Activated CD4-positive, alpha-beta T cell treated with anti-CD3 and anti-CD28 coated beads, Interleukin-2, amount 10 ng/mL, durations not matched to agents 24 days and 14 days (primary cell): ENCODE results near the gene SLC35E3. TPM values are rescaled to one million over a fixed set of nuclear protein-coding genes. Genes with fewer than 3 reads are reported as not detected.
A peak's percentile ranks its signal among the peaks of the same experiment; 100 is the strongest.
"Not testable (repeated sequence)": the region's sequence is repeated elsewhere in the genome, so short reads cannot be mapped to it uniquely, and the experiment has no call there.

Source experiments
- DNase-seq: peaks from one replicate; pipeline ENCODE4 v3.0.0; 2022
- H3K27ac Mint-ChIP-seq: one replicate; pipeline ENCODE4 v1.8.0; 2022; ENCODE audit warnings: mild to moderate bottlenecking, mixed read lengths
- H3K27me3 Mint-ChIP-seq: one replicate; pipeline ENCODE4 v1.8.0; 2022; ENCODE audit warnings: mixed read lengths
- H3K36me3 Mint-ChIP-seq: one replicate; pipeline ENCODE4 v1.8.0; 2022; ENCODE audit warnings: low read depth, mild to moderate bottlenecking, mixed read lengths
- H3K4me1 Mint-ChIP-seq: one replicate; pipeline ENCODE4 v1.8.0; 2021; ENCODE audit warnings: mixed read lengths
- H3K4me3 Mint-ChIP-seq: one replicate; pipeline ENCODE4 v1.8.0; 2022; ENCODE audit warnings: mild to moderate bottlenecking, moderate library complexity, mixed read lengths
- H3K9me3 Mint-ChIP-seq: one replicate; pipeline ENCODE4 v1.8.0; 2021; ENCODE audit warnings: mixed read lengths
- intact Hi-C: fragments of 100-400 bp; cut with micrococcal nuclease; formaldehyde crosslinking; loops from one replicate; pipeline ENCODE4 v1.15.1; 2023
- total RNA-seq: library from RNA; stranded (reverse); gene quantifications from 2 replicates; pipeline ENCODE4 v1.2.3, GENCODE V29; 2022

The SLC35E3 gene
- total RNA-seq, 1 donor from 2014 or later: 4.2 TPM

GRCh38 chr12:68819481-68819880, 73.5 kb downstream of the SLC35E3 start:
- Mint-ChIP-seq H3K4me1 (peaks cover 28% of the 10 kb centered on the region), H3K36me3 (peaks cover 63% of the 10 kb centered on the region)
- H3K27ac Mint-ChIP-seq, intact Hi-C loops, H3K9me3 Mint-ChIP-seq, H3K27me3 Mint-ChIP-seq, H3K4me3 Mint-ChIP-seq: not testable (repeated sequence)
- peak; percentile 48 for DNase-seq

- H3K9me3 Mint-ChIP-seq: no peaks in the 10 kb centered on the region
- H3K36me3 Mint-ChIP-seq: peaks cover 66% of the 10 kb centered on the region
- peaks cover 23% of the 10 kb centered on the region for H3K4me1 Mint-ChIP-seq
- peak; percentile 56 for DNase-seq
- H3K27ac Mint-ChIP-seq: peak overlapping the region; percentile 81
- H3K4me3 Mint-ChIP-seq: peak overlapping the region; percentile 24
- intact Hi-C loops: no loop called here
- H3K27me3 Mint-ChIP-seq: no peaks in the 10 kb centered on the region
Measured at GRCh38 chr12:68821357-68822188, 75.6 kb downstream of the SLC35E3 start.

- no peaks in the 10 kb centered on the region for H3K27me3 Mint-ChIP-seq
- intact Hi-C loops: no loop called here
- H3K4me1 Mint-ChIP-seq: peaks cover 28% of the 10 kb centered on the region
- peaks cover 70% of the 10 kb centered on the region for H3K36me3 Mint-ChIP-seq
- peak; percentile 45 for DNase-seq
- peak overlapping the region; percentile 10 for H3K4me3 Mint-ChIP-seq
- H3K9me3 Mint-ChIP-seq: no peaks in the 10 kb centered on the region
- H3K27ac Mint-ChIP-seq: no peak overlapping the region
Measured at GRCh38 chr12:68823696-68824095, 77.7 kb downstream of the SLC35E3 start.

- H3K36me3 Mint-ChIP-seq: peaks cover 67% of the 10 kb centered on the region
- no peaks in the 10 kb centered on the region for H3K9me3 Mint-ChIP-seq
- intact Hi-C loops: no loop called here
- no peak overlapping the region for H3K4me3 Mint-ChIP-seq
- peak; percentile 40 for DNase-seq
- H3K27me3 Mint-ChIP-seq: no peaks in the 10 kb centered on the region
- H3K4me1 Mint-ChIP-seq: peaks cover 26% of the 10 kb centered on the region
- no peak overlapping the region for H3K27ac Mint-ChIP-seq
Measured at GRCh38 chr12:68824131-68824530, 78.2 kb downstream of the SLC35E3 start.

GRCh38 chr12:68824597-68825250, 78.7 kb downstream of the SLC35E3 start:
- Mint-ChIP-seq H3K27ac (peak overlapping the region; percentile 45), H3K4me3 (no peak overlapping the region), H3K27me3 (no peaks in the 10 kb centered on the region), H3K36me3 (peaks cover 65% of the 10 kb centered on the region), H3K4me1 (peaks cover 23% of the 10 kb centered on the region), H3K9me3 (no peaks in the 10 kb centered on the region)
- peak; percentile 43 for DNase-seq
- intact Hi-C loops: no loop called here

GRCh38 chr12:68825569-68826217, 79.7 kb downstream of the SLC35E3 start:
- peaks cover 25% of the 10 kb centered on the region for H3K4me1 Mint-ChIP-seq
- H3K27ac Mint-ChIP-seq: peak overlapping the region; percentile 75
- no peaks in the 10 kb centered on the region for H3K27me3 Mint-ChIP-seq
- intact Hi-C loops: loop anchor here (2.0 kb wide), 1 partner anchor 17 kb away; the partner anchor contains the start of gene MDM2
- peak; percentile 40 for DNase-seq
- no peaks in the 10 kb centered on the region for H3K9me3 Mint-ChIP-seq
- no peak overlapping the region for H3K4me3 Mint-ChIP-seq
- H3K36me3 Mint-ChIP-seq: peaks cover 63% of the 10 kb centered on the region

GRCh38 chr12:68827895-68828671, 82.1 kb downstream of the SLC35E3 start:
- no peak overlapping the region for H3K4me3 Mint-ChIP-seq
- no peak for DNase-seq
- no peaks in the 10 kb centered on the region for H3K27me3 Mint-ChIP-seq
- peaks cover 21% of the 10 kb centered on the region for H3K4me1 Mint-ChIP-seq
- peaks cover 67% of the 10 kb centered on the region for H3K36me3 Mint-ChIP-seq
- no peaks in the 10 kb centered on the region for H3K9me3 Mint-ChIP-seq
- intact Hi-C loops: loop anchor here (2.0 kb wide), 1 partner anchor 19 kb away; the partner anchor contains the start of gene MDM2
- no peak overlapping the region for H3K27ac Mint-ChIP-seq

- Mint-ChIP-seq H3K27ac (no peak overlapping the region), H3K9me3 (no peaks in the 10 kb centered on the region), H3K4me3 (no peak overlapping the region), H3K4me1 (peaks cover 17% of the 10 kb centered on the region), H3K36me3 (peaks cover 61% of the 10 kb centered on the region), H3K27me3 (no peaks in the 10 kb centered on the region)
- intact Hi-C loops: no loop called here
- DNase-seq: no peak
Measured at GRCh38 chr12:68828672-68829068, 82.7 kb downstream of the SLC35E3 start.

Other genes starting within 250 kb of the SLC35E3 start
- gene RAP1B, start 135.3 kb upstream of the SLC35E3 start, total RNA-seq: 207 and 209 TPM in 2 replicates
- gene NUP107, start 59.2 kb upstream of the SLC35E3 start, total RNA-seq: 127 and 128 TPM in 2 replicates
- 227 and 233 TPM in 2 replicates for gene MDM2, start 62.0 kb downstream of the SLC35E3 start, total RNA-seq
- 63.5 and 76.5 TPM in 2 replicates for gene CPM, start 187.0 kb downstream of the SLC35E3 start, total RNA-seq